ENCODE results near the gene PTAFR.

Gene PTAFR

GRCh38 chr1:28175955-28176485 is 470 bp downstream of the PTAFR start:
- DNase-seq, result no peak

DNA sequence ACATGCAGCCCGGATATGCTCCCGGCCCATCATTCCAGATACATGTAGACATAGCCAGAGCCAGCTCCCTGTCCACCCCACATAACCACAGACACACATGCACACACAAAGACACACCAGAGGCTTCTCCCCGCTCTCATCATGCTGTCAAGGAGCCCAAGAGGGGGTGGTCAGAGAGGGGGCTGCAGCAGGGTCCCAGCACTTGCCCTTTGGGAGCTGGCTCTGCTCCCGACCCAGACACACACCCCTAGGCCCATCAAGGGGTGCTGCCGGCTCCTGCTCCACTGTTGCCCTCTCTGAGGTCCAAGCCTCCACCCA is 2.6 kb downstream of the PTAFR start:
- no peak for DNase-seq

DNA sequence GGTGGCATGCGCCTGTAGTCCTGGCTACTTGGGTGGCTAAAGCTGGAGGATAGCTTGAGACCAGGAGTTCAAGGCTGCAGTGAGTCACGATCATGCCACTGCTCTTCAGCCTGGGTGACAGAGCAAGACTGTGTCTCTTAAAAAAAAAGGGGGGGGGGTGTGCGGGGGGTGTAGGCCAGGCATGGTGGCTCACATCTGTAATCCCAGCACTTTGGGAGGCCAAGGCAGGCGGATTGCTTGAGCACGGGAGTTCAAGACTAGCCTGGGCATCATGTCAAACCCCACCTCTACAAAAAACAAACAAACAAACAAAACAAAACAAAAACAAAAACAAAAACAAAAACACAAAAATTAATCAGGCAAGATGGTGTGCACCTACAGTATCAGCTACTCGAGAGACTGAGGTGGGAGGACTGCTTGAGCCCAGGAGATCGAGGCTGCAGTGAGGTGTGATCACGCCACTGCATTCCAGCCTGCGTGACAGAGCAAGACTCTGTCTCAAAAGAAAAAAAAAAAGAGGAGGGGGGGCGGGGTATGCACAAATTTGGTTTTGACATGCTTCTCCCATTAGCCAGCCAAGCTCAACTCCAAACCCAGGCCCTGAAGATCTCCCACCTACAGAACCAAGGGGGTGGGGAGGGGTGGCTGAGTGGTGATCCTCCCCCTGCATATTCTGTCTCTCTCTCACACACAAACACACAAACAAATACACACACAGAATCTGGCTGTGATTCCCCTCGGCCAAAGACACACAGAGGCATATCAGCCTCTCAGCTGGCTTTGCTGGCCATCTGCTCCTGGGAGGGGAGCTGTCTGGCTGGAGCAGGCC is 3.1 kb downstream of the PTAFR start:
- peak; percentile 12 for DNase-seq

- peak; percentile 42 for DNase-seq
Measured at GRCh38 chr1:28172713-28173150, 3.8 kb downstream of the PTAFR start.

- DNase-seq, result no peak
Measured at GRCh38 chr1:28171246-28171645, 5.2 kb downstream of the PTAFR start.

DNA sequence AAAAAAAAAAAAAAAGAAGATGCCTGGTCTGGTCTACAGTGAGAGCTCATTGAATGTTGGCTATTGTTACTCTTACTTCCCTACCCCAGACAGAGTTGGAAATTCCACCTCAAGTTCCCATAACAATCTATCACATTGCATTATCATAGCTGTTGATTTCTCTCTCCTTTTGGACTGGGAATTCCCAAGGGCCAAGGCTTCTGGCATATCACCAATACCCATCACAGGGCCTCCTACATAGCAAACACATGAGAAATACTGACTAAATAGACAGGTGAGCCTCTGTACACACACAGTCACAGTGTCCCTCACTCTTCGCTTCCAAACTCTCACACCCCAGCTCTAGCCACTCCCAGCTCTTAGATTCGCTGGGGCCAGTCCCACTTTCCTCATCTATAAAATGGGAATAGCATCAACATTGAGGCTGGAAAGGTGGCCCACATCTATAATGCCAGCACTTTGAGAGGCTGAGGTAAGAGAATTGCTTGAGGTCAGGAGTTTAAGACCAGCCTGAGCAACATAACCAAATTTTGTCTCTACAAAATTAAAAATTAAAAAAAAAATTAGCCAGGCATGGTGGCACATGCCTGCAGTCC is 6.4 kb downstream of the PTAFR start:
- no peak for DNase-seq

- peak; percentile 76 for DNase-seq
Measured at GRCh38 chr1:28163496-28164161, 12.9 kb downstream of the PTAFR start.

DNA sequence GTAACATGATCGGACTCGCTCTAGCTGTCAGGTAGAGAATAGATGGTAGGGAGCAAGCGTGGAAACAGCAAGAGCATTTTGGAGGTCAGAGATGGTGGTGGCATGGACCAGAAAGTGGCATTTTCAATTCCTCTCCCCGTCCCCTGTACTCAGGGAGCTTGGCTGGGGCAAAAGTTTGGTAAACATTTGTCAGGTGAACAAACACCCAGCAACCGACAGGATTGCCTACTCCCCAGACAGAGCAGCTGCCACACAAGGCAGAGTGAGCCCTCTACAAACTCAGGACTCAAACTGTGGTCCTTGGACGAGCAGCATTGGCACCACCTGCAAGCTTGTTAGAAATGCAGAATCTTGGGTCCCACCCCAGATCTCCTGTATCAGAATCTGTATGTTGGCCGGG is 14.3 kb downstream of the PTAFR start:
- no peak for DNase-seq

- no peak for DNase-seq
Measured at GRCh38 chr1:28161751-28162150, 14.7 kb downstream of the PTAFR start.

DNA sequence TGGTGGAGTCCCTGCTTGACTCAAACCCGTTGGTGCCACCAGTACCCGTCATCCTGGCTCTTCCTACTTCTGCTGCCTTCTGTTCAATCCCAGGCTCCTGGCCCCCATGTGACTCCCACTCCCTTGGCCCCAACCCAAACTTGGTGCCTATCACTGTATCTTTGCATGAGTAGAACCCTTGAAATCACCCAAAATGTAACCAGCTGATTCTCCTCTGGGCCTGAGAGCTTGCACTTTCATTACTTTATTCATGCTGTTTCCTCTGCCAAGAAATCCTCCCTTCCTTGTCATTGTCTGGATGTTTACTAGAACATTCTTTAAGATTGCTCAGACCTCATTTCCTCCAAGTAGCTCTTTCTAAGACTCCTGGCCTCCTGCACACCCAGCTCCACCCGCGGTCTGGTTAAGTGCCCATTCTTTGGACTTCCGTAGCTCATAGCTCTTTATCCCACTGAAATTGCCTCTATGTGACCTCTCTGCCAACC is 15.7 kb downstream of the PTAFR start:
- no peak for DNase-seq

- no peak for DNase-seq
Measured at GRCh38 chr1:28159680-28160079, 16.8 kb downstream of the PTAFR start.

- DNase-seq, result no peak
Measured at GRCh38 chr1:28159243-28159642, 17.2 kb downstream of the PTAFR start.

DNA sequence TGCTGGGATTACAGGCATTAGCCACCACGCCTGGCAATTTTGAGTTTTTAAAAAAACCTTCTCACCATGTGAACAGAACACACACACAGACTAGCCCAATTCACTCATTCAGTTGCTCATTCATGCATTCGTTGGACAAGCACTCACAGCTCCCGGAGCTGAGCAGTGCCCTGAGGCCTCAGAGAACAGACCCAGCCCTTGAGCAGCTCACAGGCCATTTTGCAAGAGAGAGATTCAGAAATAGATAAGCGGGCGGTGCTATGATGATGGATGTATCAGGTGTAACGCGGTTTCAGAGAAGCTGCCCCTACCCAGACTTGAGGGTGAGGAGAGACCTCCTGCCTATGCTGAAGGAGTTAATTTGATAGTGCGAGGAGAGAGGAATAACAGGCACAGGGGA is 18.6 kb downstream of the PTAFR start:
- DNase-seq, result no peak

DNA sequence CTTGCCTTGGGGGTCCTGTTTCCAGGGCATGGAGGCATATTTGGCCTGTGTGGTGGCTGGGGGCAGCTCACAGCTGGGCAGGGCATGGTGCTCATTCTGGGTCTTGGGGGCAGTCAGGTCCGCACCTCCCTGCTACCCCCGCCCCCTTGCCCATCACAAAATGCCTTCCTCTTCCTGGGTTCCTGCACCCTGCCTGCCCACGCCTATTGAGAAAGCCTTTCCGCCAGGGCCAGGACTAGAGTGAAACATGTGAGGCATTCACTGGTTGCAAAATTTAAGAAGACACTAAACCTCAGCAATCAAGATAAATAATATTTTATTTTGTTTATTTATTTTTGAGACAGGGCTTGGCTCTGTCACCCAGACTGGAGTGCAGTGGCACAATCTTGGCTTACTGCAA is 19.7 kb downstream of the PTAFR start:
- DNase-seq, result no peak

DNA sequence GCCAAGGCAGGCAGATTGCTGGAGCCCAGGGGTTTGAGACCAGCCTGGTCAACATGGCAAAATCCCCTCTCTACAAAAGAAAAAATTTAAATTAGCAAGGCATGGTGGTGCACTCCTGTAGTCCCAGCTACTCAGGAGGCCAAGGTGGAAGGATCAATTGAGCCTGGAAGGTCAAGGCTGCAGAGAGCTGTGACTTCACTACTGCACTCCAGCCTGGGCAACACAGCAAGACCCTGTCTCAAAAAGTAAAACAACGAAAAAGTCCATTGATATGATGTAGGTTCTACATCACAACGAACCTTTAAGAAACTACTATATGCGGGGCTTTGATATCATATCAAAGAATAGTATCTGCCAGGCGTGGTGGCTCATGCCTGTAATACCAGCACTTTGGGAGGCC is 20.9 kb downstream of the PTAFR start:
- no peak for DNase-seq

DNA sequence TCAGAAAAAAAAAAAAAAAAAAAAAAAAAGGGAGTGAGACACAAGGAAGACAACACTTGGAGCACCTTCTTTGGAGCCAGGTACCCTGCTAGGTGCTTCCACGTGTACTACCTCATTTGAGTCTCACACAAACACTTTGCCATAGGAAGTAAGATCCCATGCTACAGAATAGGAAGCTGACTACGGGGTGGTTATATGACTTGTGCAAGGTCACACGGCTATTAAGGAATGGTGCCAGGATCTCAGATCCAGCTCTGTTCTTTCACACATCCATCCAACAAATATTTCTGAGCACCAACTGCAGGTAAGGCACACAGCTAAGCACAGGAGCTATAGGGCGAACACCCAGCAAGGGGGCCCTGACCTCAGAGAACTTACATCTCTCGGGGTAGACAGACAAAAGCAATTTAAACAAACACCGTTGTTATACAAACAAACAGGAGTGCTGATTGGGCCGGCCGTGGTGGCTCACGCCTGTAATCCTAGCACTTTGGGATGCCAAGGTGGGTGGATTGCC is 22.4 kb downstream of the PTAFR start:
- no peak for DNase-seq

GRCh38 chr1:28150125-28150780 is 26.2 kb downstream of the PTAFR start:
- DNase-seq, result no peak

- no peak for DNase-seq
Measured at GRCh38 chr1:28148880-28149195, 27.7 kb downstream of the PTAFR start.

DNA sequence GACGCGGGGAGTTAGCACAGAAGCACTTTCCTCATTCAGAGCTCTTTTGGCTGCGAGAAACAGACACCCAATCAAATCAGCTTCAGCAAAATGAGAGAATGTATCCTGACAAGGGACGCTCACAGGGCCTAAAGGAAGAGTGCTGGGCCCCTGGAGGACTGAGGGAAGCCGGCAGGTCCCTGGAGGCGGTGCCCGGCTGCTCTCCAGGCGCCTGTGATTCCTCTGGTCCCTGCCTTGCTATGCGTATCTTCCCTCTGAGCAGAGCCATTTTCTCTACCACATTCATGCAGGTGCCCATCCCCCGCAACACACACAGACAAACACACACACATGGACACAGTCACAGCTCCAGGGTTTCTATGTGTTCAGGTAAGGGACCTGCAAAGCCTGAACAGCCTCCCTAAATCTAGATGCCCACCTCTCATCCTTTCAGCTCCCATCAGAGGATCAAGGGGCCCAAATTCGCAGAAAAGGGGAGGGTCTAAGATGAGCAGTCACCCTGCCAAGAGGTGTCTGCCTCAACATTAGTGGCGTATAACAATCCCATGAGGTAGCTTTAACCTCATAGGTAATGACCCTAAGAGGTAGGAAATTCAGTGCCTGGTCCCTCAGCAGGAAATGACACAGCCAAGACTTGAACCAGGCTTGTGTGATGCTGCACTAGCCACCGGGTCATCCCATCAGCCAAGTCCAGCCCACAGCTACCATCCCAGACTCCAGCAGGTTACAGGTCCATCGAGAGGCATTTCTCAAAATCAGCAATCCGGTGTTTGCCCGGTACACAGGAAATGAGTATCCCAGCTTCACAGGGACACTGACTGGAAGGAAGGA is 29.0 kb downstream of the PTAFR start:
- no peak for DNase-seq

DNA sequence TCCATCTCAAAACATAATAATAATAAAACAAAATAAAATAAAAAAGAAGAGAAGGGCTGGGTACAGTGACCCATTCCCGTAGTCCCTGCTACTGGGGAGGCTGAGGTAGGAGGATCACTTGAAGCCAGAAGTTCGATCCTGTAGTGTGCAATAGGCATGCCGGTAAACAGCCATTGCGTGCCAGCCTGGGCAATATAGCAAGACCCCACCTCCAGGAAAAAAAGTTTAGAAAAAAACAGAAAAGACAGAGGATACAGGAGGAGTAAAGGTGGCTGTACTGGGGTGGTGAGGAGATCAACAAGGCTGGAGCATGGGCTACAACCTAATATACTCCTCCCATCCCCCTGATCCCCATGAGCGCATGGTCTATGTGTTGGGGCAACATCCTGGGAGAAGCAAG is 30.8 kb downstream of the PTAFR start:
- no peak for DNase-seq

DNA sequence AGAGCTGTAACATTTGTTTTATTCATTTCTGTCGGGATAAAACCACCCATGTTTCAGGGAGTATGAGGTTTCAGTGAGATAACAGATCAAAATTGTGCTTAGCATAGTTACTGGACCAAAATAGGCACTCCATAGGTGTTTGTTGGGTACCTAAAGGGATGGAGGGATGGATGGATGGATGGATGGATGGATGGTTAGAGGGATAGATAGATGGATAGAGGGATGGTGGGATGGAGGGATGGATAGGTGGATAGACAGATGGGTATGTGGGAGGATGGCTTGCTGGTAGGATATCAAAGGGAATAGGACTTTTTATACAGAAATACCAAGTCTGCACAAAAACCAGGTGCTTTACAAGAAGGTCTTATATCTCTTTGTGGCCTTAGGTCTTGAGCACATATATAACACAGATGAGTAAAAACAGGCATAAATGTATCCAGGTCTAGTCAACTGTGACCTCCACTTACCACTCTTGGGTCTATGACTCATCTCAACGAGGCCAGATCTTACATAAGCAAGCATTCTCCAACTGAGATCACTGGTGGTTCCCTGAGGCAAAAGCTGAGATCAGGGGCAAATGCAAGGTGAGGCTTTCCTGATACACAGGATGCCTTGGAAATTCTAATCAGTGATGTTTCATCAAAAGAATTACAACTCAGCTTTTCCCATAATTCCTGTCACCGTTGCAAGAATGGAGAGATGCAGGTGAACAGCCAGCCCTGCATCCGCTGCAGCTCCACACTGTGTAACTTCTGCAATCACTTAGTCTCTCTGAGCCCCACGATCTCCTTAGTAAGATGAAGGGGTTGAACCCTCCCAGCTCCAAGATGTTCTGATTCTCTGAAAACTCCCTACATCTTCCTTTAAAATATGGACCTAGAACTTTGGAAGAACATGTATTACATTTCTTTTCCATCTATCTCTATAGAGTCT is 32.0 kb downstream of the PTAFR start:
- DNase-seq, result no peak

Data from midbrain (tissue), 1 donor.